ENCODE data around the gene TAF5. TPM values are rescaled to one million over a fixed set of nuclear protein-coding genes. Genes with fewer than 3 reads are reported as not detected.
A peak's percentile ranks its signal among the peaks of the same experiment; 100 is the strongest.

TAF5 gene
- total and polyA plus RNA-seq, 2 experiments from 2014 or later, result 10.4 to 25.9 TPM

GRCh38 chr10:103327906-103328305 is 39.9 kb upstream of the TAF5 start:
- Mint-ChIP-seq H3K4me1 (no peaks in the 10 kb centered on the region), H3K27me3 (ENCODE audit: insufficient read depth, low read depth, poor library complexity) (peaks cover 1% of the 10 kb centered on the region), H3K9me3 (no peaks in the 10 kb centered on the region), H3K27ac (no peak overlapping the region), H3K36me3 (ENCODE audit: low read depth) (peaks cover 58% of the 10 kb centered on the region), H3K4me3 (no peak overlapping the region)
- no peak overlapping the region for H2AFZ ChIP-seq
- TF ChIP-seq ETS1 (IDR thresholded peaks at IDR 0.05) (no peak), EZH2phosphoT487 (IDR thresholded peaks at IDR 0.05; ENCODE audit: unreplicated experiment) (no peak), POLR2AphosphoS5 (IDR thresholded peaks at IDR 0.05; ENCODE audit: low read depth) (no peak), ZNF331 (CRISPR knock-in tag; IDR thresholded peaks at IDR 0.05; ENCODE audit: low read depth) (no peak), CTCF (conservative IDR thresholded peaks at IDR 0.05; ENCODE audit: low read depth in 2 of 2) (no peak), REST (IDR thresholded peaks at IDR 0.05; ENCODE audit: unreplicated experiment) (no peak)
- no peak overlapping the region for H3K4me3 ChIP-seq
- no peak for DNase-seq (ENCODE audit: low spot score)
- H3K27me3 ChIP-seq (ENCODE audit: insufficient read depth), result no peaks in the 10 kb centered on the region
- 0 out of 2 replicates have a peak, but pooled peaks cover 2% of the 10 kb centered on the region for H4K20me1 ChIP-seq (replicated peaks; ENCODE audit: insufficient read depth)
- no peaks in the 10 kb centered on the region for H3F3A ChIP-seq (replicated peaks; ENCODE audit: low read depth)
- no peaks in the 10 kb centered on the region for H3K79me2 ChIP-seq (replicated peaks; ENCODE audit: insufficient read depth)
- no peak overlapping the region for H3K4me2 ChIP-seq
- H3K9me2 ChIP-seq (ENCODE audit: insufficient read depth), result no peaks in the 10 kb centered on the region
- peaks cover 12% of the 10 kb centered on the region for H3K36me3 ChIP-seq (ENCODE audit: insufficient read depth)
- H3K27ac ChIP-seq (ENCODE audit: low read depth), result peak overlapping the region; percentile 27; the same call in 1 of the 2 replicates
- no peaks in the 10 kb centered on the region for H3K4me1 ChIP-seq (ENCODE audit: insufficient read depth)
- ATAC-seq, result no peak

- ATAC-seq (no peak), DNase-seq (ENCODE audit: low spot score) (peak; percentile 39)
- H3K27me3 Mint-ChIP-seq (ENCODE audit: insufficient read depth, low read depth, poor library complexity), result no peaks in the 10 kb centered on the region
- H3K9me2 ChIP-seq (ENCODE audit: insufficient read depth), result no peaks in the 10 kb centered on the region
- H3K27ac Mint-ChIP-seq, result no peak overlapping the region
- H4K20me1 ChIP-seq (replicated peaks; ENCODE audit: insufficient read depth), result 0 out of 2 replicates have a peak, but pooled peaks cover 2% of the 10 kb centered on the region
- peaks cover 7% of the 10 kb centered on the region for H3K36me3 ChIP-seq (ENCODE audit: insufficient read depth)
- H3K4me1 ChIP-seq (ENCODE audit: insufficient read depth), result no peaks in the 10 kb centered on the region
- H3K9me3 Mint-ChIP-seq, result no peaks in the 10 kb centered on the region
- H3F3A ChIP-seq (replicated peaks; ENCODE audit: low read depth), result no peaks in the 10 kb centered on the region
- no peaks in the 10 kb centered on the region for H3K27me3 ChIP-seq (ENCODE audit: insufficient read depth)
- H3K4me3 Mint-ChIP-seq, result no peak overlapping the region
- no peak overlapping the region for H3K4me2 ChIP-seq
- TF ChIP-seq CREB1 (CRISPR knock-in tag; IDR thresholded peaks at IDR 0.05; ENCODE audit: low read depth) (no peak), CTCF (conservative IDR thresholded peaks at IDR 0.05; ENCODE audit: low read depth in 2 of 2) (peak in 1 of 2 experiments; percentile 77; a peak in 3 of 4 replicates), ETS1 (IDR thresholded peaks at IDR 0.05) (no peak), NANOG (IDR thresholded peaks at IDR 0.05; ENCODE audit: borderline replicate concordance) (no peak)
- no peaks in the 10 kb centered on the region for H3K4me1 Mint-ChIP-seq
- no peak overlapping the region for H2AFZ ChIP-seq
- H3K27ac ChIP-seq (ENCODE audit: low read depth), result no peak overlapping the region
- H3K79me2 ChIP-seq (replicated peaks; ENCODE audit: insufficient read depth), result no peaks in the 10 kb centered on the region
- H3K36me3 Mint-ChIP-seq (ENCODE audit: low read depth), result peaks cover 50% of the 10 kb centered on the region
- H3K4me3 ChIP-seq, result no peak overlapping the region
Measured at GRCh38 chr10:103333934-103334520, 33.7 kb upstream of the TAF5 start.
